GM12891 (cell line): ENCODE results near the gene CFD.
"Not testable (repeated sequence)": the region's sequence is repeated elsewhere in the genome, so short reads cannot be mapped to it uniquely, and the experiment has no call there.

Source experiments
- DNase-seq: peaks from one replicate; pipeline ENCODE4 v3.0.0; 2011; ENCODE audit warnings: low spot score; ENCODE audit not compliant: insufficient read length
- FAIRE-seq: peaks from 2 replicates; lab custom pipeline; 2011; peaks lifted over from hg19 to GRCh38; lab: Jason Lieb, UNC
- PAX5 ChIP-seq: IDR thresholded peaks from 2 replicates; pipeline ENCODE4 v1.6.1; 2011; ENCODE audit warnings: low read length, moderate library complexity, mild to moderate bottlenecking; ENCODE audit not compliant: insufficient read depth, severe bottlenecking
- POLR2A ChIP-seq: IDR thresholded peaks from 2 replicates; pipeline ENCODE4 v1.6.1; 2011; ENCODE audit warnings: low read depth, low read length, control low read depth
- POLR2AphosphoS5 ChIP-seq: IDR thresholded peaks from 2 replicates; pipeline ENCODE4 v1.6.1; 2011; ENCODE audit warnings: low read depth, low read length, control low read depth
- POU2F2 ChIP-seq: IDR thresholded peaks from 2 replicates; pipeline ENCODE4 v1.6.1; 2011; ENCODE audit warnings: low read depth, mild to moderate bottlenecking, control low read depth, low read length, moderate library complexity
- SPI1 ChIP-seq: IDR thresholded peaks from 2 replicates; pipeline ENCODE4 v1.6.1; 2011; ENCODE audit warnings: low read depth, low read length, control low read depth
- TAF1 ChIP-seq: IDR thresholded peaks from 2 replicates; pipeline ENCODE4 v1.6.1; 2011; ENCODE audit warnings: low read depth, low read length, control low read depth

The CFD gene

GRCh38 chr19:815079-815774 lies 44.2 kb upstream of the CFD start:
- no peak for FAIRE-seq
- TF ChIP-seq POLR2A: peak; percentile 0; the same call in 1 of the 2 replicates
- no peak; the same call in 1 of the 2 replicates for TF ChIP-seq POU2F2
- peak; percentile 35 for DNase-seq

- no peak for DNase-seq
- TF ChIP-seq POLR2A (peak; percentile 86), POLR2AphosphoS5 (peak; percentile 89), PAX5 (no peak), SPI1 (no peak), TAF1 (no peak), POU2F2 (0 out of 2 replicates have a peak, but pooled peaks have one; percentile 21)
- FAIRE-seq: peak; percentile 41
Measured at GRCh38 chr19:815775-816499, 43.5 kb upstream of the CFD start.

- DNase-seq (no peak), FAIRE-seq (peak; percentile 57)
- TF ChIP-seq POU2F2: no peak
- TF ChIP-seq PAX5: no peak
Measured at GRCh38 chr19:816500-816857, 43.0 kb upstream of the CFD start.

- FAIRE-seq, DNase-seq: not testable (repeated sequence)
Measured at GRCh38 chr19:820212-820611, 39.3 kb upstream of the CFD start.

GRCh38 chr19:821231-821824 lies 38.1 kb upstream of the CFD start:
- no peak for DNase-seq
- TF ChIP-seq PAX5 (no peak), POLR2A (no peak), SPI1 (no peak)
- FAIRE-seq: no peak

GRCh38 chr19:821825-822503 lies 37.5 kb upstream of the CFD start, which contains the start of gene PLPPR3:
Gene PLPPR3, minus strand, starts transcription at chr19:821955. Its CDS starts 396 bp downstream, at chr19:821559.
- TF ChIP-seq PAX5 (no peak), POLR2A (no peak), POU2F2 (no peak), SPI1 (no peak), POLR2AphosphoS5 (no peak), TAF1 (no peak)
- no peak for DNase-seq
- no peak for FAIRE-seq

- TF ChIP-seq PAX5: no peak
- no peak for TF ChIP-seq POU2F2
- no peak for TF ChIP-seq POLR2AphosphoS5
- no peak for TF ChIP-seq TAF1
- no peak for TF ChIP-seq SPI1
- no peak for TF ChIP-seq POLR2A
- no peak for DNase-seq
- FAIRE-seq: no peak
Measured at GRCh38 chr19:823565-824121, 35.8 kb upstream of the CFD start.

- DNase-seq (no peak), FAIRE-seq (no peak)
- TF ChIP-seq TAF1 (no peak), PAX5 (no peak)
Measured at GRCh38 chr19:824885-825284, 34.6 kb upstream of the CFD start.

GRCh38 chr19:825897-826644 lies 33.4 kb upstream of the CFD start:
- DNase-seq (no peak), FAIRE-seq (no peak)

More at GRCh38 chr19:825897-826644, 33.4 kb upstream of the CFD start:
- TF ChIP-seq POLR2A (no peak), POU2F2 (no peak), SPI1 (no peak), POLR2AphosphoS5 (no peak), PAX5 (no peak), TAF1 (no peak)
